GM12875 (cell line): ENCODE data around the gene DCBLD1.
"Not testable (repeated sequence)": the region's sequence is repeated elsewhere in the genome, so short reads cannot be mapped to it uniquely, and the experiment has no call there.

Source experiments
- H3K4me3 ChIP-seq: one replicate; pipeline ENCODE4 v1.5.1; 2011; ENCODE audit warnings: low read depth, low read length, control low read depth
- TF ChIP-seq, protein P1 (sequence below): IDR thresholded peaks from 2 replicates; pipeline ENCODE4 v1.5.1; 2011; ENCODE audit warnings: low read depth, mild to moderate bottlenecking, control low read depth, inconsistent platforms, low read length, moderate library complexity, borderline replicate concordance; ENCODE audit not compliant: insufficient read depth

Gene DCBLD1

DNA sequence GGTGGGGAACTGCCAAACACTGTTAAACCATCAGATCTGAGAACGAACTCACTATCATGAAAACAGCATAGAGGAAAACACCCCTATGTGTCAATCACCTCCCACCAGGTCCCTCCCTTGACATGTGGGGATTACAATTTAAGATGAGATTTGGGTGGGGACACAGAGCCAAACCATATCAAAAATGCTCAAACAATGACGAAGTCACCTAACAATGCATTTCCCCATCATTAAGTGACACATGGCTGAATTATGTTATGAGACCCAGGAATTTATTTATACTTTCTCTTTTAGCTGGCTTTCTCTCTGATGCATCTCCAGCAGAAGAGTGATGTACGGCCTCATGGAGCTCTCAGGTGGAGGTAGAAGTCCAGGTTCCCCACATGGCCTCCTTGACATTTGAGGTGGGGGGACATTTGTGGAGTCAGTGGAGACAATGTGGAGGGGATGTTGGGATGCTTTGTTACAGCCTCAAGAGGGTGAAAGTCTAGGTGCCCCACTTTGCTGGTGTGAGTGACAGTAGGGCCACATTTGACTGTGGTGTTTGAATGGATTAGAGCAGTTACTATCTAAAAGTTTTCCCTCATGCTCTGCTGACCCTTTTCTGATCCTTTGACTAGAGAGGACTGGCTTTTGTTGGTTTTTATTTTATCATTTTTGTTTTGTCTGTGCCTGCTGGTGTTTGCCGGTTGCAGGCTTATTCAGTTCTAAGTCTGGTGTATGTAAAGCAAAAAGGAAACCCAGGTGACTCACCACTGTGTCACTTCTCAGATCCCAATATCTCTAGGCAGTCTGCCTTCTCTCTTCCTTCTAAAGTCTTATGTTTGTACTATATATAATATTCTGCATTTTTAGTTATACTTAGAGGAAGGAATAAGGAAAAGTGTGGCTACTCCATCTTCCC, 18.5 kb upstream of the DCBLD1 start:
- no peak overlapping the region for H3K4me3 ChIP-seq
- TF ChIP-seq, protein P1, sequence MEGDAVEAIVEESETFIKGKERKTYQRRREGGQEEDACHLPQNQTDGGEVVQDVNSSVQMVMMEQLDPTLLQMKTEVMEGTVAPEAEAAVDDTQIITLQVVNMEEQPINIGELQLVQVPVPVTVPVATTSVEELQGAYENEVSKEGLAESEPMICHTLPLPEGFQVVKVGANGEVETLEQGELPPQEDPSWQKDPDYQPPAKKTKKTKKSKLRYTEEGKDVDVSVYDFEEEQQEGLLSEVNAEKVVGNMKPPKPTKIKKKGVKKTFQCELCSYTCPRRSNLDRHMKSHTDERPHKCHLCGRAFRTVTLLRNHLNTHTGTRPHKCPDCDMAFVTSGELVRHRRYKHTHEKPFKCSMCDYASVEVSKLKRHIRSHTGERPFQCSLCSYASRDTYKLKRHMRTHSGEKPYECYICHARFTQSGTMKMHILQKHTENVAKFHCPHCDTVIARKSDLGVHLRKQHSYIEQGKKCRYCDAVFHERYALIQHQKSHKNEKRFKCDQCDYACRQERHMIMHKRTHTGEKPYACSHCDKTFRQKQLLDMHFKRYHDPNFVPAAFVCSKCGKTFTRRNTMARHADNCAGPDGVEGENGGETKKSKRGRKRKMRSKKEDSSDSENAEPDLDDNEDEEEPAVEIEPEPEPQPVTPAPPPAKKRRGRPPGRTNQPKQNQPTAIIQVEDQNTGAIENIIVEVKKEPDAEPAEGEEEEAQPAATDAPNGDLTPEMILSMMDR: no peak

DNA sequence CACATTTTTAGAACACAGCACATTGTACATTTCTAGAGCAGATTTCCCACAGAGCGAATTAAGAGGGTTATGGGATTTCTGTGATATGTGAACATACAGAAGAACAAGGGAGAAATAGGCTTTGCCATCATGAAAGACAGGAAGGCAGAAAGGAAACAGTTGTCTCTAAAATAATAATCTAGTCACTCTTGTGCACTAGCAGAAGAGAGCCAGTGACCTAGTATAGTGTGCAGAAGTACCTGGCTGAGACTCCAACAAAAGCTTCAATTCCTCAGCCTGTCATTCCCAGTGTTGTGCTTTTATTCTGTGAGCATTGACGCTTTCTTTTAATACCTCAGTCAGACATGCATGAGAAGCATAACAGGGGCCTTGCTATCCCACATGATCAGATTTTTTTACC, 17.8 kb upstream of the DCBLD1 start:
- TF ChIP-seq, protein P1: no peak
- no peak overlapping the region for H3K4me3 ChIP-seq

DNA sequence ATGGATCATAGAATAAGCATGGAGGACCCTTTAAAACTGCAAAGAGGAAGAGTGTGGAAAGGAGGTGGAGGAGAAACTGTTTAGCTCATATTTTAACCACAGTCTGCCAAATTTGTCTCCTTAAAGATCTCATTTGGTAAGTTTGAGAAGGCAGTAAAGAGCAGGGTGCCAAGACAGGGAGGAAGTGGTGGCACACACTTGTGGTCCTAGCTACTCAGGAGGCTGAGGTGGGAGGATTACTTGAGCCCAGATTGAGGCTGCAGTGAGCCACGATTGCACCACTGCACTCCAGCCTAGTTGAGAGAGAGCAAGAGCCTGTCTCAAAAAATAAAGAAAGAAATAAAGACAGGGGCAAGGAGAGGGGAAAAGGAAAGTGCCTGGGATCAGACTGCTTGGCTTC, 16.8 kb upstream of the DCBLD1 start:
- no peak overlapping the region for H3K4me3 ChIP-seq
- TF ChIP-seq, protein P1: no peak

DNA sequence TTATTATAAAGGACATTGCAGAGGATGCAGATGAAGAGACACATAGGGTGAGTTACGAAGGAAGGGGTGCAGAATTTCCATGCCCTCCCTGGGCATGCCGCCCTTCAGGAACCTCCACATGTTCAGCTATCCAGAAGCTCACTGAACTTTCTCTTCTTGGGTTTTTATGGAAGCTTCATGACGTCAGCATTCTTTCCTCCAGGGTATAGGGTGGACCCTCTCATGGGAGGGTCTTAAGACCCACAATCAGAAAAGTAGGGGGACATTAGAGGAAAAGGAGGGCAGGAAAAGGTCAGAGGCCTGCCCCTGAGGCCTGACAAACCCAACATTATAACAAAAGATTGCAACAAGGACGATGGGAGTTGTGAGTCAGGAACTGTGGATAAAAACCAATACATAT, 14.6 kb upstream of the DCBLD1 start:
- no peak overlapping the region for H3K4me3 ChIP-seq
- TF ChIP-seq, protein P1: no peak

DNA sequence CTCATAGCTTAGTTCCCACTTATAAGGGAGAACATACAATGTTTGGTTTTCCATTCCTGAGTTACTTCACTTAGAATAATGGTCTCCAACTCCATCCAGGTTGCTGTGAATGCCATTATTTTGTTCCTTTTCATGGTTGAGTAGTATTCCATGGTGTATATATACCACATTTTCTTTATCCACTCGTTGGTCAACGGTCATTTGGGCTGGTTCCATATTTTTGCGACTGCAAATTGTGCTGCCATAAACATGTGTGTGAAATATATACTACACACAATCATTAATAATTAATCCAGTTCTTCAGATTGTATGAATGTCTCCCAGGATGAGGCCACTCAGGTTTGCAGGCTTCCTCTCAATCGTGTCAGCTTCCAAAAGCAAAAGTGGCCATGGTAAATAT, 13.9 kb upstream of the DCBLD1 start:
- not testable (repeated sequence) for H3K4me3 ChIP-seq

DNA sequence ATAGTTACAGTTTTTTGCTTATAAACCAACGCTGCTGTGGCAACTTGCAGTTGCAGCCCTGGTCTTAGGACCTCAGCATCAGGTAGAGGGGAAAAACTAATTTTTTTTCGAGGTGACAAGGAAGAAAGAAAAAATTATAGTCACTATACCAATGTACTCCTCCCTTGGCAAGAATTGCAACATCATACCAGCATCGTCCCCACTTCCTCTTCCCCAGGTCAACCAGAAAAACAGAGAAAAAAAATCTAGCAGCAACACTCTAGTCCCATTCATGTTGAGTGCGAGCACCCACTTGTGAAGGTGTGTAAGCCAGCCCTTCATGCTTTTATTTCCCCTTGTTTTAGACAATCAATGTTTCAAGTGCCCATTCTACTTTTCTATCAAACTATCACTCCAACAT, 13.1 kb upstream of the DCBLD1 start:
- H3K4me3 ChIP-seq: no peak overlapping the region
- TF ChIP-seq, protein P1: no peak

DNA sequence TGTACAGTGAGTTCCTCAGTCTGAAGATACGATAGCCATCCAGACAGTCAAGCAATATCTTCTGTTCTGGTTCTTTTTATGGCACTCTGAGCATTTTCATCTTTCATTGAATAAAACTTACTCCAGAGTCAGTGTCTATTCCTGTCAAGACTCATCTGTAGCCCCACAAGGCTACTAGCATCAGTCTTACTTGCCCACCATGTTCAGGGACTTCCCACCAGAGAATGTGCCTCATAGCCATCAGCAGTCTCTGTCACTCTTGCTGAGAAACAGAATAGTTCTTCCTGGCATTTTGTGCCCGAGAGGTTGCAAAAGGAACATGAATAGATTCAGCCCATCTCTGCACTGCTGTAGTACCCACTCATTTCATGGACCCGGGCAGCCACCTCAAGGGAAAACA, 12.7 kb upstream of the DCBLD1 start:
- TF ChIP-seq, protein P1: no peak
- no peak overlapping the region for H3K4me3 ChIP-seq
